DND-41 (cell line): Measurements from ENCODE around the gene CLEC18A.

ENCODE experiments used
- EZH2 ChIP-seq: IDR thresholded peaks from 3 replicates; pipeline ENCODE4 v1.6.1; 2012; ENCODE audit warnings: borderline replicate concordance, low read depth, mild to moderate bottlenecking, moderate library complexity, low read length, inconsistent platforms; ENCODE audit not compliant: severe bottlenecking
- TF ChIP-seq, protein P1 (sequence below): IDR thresholded peaks from 2 replicates; pipeline ENCODE4 v1.5.1; 2012; ENCODE audit warnings: borderline replicate concordance, low read length, moderate library complexity, mild to moderate bottlenecking; ENCODE audit not compliant: poor library complexity, severe bottlenecking; ENCODE audit errors: extremely low read depth

GRCh38 chr16:69924777-69925191 lies 26.4 kb upstream of the CLEC18A start:
- TF ChIP-seq, protein P1, sequence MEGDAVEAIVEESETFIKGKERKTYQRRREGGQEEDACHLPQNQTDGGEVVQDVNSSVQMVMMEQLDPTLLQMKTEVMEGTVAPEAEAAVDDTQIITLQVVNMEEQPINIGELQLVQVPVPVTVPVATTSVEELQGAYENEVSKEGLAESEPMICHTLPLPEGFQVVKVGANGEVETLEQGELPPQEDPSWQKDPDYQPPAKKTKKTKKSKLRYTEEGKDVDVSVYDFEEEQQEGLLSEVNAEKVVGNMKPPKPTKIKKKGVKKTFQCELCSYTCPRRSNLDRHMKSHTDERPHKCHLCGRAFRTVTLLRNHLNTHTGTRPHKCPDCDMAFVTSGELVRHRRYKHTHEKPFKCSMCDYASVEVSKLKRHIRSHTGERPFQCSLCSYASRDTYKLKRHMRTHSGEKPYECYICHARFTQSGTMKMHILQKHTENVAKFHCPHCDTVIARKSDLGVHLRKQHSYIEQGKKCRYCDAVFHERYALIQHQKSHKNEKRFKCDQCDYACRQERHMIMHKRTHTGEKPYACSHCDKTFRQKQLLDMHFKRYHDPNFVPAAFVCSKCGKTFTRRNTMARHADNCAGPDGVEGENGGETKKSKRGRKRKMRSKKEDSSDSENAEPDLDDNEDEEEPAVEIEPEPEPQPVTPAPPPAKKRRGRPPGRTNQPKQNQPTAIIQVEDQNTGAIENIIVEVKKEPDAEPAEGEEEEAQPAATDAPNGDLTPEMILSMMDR: no peak
- TF ChIP-seq EZH2: no peak
